GM13976 (cell line): Measurements from ENCODE around the gene LAMB3.

Experiments
- DNase-seq: peaks from one replicate; pipeline ENCODE4 v3.0.0; 2012; ENCODE audit warnings: low spot score
- in situ Hi-C: fragments of 300-500 bp; cut with MboI; formaldehyde crosslinking; loops from one replicate; pipeline ENCODE4 v1.12.0; 2022; ENCODE audit warnings: low sequenced_read_pairs, mixed read lengths, inconsistent platforms; ENCODE audit not compliant: unreplicated experiment
- TF ChIP-seq, protein P1 (sequence below): IDR thresholded peaks from 2 replicates; pipeline ENCODE4 v1.5.1; 2012; ENCODE audit warnings: borderline replicate concordance, mild to moderate bottlenecking; ENCODE audit not compliant: insufficient read depth; ENCODE audit errors: extremely low read depth, missing control alignments, control extremely low read depth

Gene LAMB3

DNA sequence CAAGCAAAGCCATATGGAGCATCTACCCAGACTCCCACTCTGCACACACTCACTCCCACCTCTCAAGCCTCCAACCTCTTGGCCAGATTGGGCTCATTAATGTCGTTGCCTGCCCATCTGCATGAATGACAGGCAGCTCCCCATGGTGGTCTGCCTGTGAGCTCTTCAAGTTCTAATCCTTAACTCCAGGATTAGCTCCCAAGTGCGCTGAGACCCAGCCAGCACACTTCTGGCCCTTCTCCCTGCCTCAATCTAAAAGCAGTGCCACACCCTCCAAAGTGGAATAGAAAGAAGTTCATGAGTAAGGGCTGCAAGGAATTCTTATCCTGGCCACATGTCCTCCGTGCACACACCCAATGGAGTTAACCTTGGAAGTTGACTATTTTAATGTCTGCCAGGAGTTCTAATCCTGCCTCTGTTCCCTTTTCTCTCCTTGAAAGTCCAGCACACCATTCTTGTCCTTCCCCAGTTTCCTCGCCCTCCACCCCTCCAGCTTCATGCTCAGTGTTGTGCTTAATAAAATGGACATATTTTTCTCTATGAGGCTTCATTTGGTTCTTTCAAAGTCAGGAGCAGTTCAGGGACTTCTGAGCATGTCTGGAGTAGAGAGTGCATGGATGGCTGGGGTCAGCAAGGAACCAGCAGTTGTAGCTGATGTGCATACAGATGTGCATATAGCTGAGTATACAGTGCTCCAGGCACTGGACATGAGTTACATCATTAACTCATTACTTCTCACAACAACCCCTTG lies 38.6 kb downstream of the LAMB3 start:
- DNase-seq: no peak
- TF ChIP-seq, protein P1, sequence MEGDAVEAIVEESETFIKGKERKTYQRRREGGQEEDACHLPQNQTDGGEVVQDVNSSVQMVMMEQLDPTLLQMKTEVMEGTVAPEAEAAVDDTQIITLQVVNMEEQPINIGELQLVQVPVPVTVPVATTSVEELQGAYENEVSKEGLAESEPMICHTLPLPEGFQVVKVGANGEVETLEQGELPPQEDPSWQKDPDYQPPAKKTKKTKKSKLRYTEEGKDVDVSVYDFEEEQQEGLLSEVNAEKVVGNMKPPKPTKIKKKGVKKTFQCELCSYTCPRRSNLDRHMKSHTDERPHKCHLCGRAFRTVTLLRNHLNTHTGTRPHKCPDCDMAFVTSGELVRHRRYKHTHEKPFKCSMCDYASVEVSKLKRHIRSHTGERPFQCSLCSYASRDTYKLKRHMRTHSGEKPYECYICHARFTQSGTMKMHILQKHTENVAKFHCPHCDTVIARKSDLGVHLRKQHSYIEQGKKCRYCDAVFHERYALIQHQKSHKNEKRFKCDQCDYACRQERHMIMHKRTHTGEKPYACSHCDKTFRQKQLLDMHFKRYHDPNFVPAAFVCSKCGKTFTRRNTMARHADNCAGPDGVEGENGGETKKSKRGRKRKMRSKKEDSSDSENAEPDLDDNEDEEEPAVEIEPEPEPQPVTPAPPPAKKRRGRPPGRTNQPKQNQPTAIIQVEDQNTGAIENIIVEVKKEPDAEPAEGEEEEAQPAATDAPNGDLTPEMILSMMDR: no peak
- in situ Hi-C loops: no loop called here

DNA sequence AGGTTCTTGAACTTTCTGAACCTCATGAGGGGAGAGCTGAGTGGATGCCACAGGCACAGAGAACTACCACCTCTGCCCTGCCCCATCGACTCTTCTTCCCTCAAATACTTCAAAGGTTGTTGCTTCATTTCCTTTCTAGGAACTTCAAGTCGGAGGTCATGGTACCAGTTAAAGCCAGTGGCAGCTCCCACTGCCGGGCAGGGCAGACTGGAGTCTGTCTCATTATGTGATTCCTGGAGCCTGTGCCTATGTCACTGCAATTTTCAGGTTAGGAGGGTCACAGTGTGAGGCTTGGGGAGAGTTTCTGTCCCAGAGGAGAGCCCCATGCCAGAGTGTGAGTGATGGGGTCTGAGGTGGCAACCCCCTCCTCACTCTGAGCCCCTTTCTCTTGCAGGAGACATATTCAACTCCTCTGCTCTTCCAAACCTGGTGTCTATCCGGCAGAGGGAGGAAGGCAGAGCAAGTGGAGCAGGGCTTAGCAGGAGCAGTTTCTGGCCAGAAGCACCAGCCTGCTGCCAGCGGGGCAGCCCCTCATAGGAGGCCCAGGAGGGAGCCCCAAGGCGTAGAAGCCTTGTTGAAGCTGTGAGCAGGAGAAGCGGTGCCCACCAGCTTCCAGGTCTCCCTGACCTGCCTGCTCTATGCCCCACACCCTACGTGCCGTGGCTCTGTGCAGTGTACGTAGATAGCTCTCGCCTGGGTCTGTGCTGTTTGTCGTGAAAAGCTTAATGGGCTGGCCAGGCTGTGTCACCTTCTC lies 39.4 kb downstream of the LAMB3 start:
- TF ChIP-seq, protein P1: no peak
- in situ Hi-C loops: no loop called here
- DNase-seq: peak; percentile 11

DNA sequence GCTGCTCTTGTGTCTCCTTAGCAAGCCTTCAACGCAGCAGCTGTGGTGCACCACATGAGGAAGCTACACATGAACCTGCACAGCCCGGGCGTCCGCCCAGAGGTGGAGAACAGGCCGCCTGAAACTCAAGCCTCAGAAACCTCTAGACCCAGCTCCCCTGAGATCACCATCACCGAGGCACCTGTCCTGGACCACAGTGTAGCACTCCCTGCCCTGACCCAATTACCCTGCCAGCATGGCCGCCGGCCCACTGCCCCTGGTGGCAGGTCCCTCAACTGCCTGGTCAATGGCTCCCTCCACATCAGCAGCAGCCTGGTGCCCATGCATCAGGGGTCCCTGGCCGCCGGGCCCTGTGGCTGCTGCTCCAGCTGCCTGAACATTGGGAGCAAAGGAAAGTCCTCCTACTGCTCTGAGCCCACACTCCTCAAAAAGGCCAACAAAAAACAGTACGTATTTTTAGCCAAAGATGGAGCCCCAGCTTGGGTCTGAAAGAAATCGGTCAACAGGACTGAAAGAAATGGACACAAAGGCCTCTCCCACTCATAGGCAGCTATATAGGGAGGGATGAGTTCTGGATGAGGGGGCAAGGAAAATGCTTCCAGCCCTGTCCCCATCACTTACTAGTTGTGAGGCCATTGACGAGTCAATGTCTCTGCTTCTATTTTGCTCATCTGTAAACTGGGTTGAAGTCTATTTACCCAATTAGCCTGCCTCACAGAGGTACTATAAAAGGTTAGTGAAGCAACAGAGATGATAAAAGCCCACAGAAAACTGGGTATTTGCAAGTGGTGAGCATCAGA lies 40.3 kb downstream of the LAMB3 start:
- peak; percentile 23 for DNase-seq
- TF ChIP-seq, protein P1: no peak
- in situ Hi-C loops: no loop called here

DNA sequence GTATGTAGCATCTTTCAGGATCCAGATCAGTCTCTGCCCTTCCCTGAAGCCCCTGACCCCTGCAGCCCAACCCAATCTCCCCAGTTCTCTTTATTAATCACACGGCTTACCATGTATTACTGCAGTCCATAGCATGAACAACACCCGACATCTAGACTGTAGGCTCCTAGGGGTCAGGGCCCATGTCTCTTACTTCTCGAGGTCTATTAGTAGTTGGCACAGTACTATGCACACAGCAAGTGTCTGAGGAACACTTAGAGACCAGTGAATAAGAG lies 41.7 kb downstream of the LAMB3 start:
- TF ChIP-seq, protein P1: no peak
- in situ Hi-C loops: no loop called here

DNA sequence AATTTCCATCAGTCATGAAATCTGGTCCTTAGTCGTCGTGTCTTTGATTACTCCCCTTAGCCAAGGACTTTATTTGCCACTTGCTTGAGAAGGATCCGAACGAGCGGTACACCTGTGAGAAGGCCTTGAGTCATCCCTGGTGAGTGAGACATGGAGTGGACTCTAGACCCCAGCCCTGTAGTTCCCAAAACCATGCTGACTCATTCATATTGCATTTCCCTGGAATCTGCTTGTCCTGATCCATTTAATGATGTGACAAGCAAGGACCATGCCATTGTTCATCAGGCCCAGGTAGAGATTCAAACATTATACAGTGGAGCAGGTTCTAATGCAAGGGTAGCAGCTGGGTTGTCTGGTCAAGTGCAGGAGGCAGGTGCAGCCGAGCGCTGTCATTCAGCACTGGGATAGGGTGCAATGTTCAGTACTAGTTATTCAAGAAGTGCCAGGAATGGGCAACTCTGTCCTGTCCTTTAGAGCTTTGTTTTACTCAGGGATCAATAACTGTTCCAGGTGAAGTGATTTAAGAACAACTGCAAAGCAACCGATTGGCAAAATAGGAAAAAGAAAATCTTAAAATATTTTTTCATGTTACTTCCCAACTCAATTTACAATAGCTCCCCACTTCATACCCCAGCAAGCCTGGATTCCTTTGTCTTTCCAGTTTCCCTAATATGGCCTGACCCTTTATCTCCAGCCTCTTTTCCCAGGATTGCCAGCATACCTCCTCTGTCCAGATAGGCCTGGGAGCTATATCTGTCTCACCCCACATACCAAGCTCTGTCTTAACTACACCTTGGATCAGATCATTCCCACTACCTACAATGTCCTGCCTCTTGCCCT lies 42.2 kb downstream of the LAMB3 start:
- in situ Hi-C loops: no loop called here
- DNase-seq: no peak

More for the DNA sequence above, 41.7 kb downstream of the LAMB3 start:
- no peak for DNase-seq

More for the DNA sequence above, 42.2 kb downstream of the LAMB3 start:
- TF ChIP-seq, protein P1: no peak
